GM18499 (cell line): ENCODE measurements around the gene DNAJC12.
"Not testable (repeated sequence)": the region's sequence is repeated elsewhere in the genome, so short reads cannot be mapped to it uniquely, and the experiment has no call there.

ENCODE experiments used
- ATAC-seq: cut with Tn5 transposase; IDR thresholded peaks from one replicate; pipeline ENCODE4 v1.9.1; 2021; ENCODE audit warnings: moderate number of reproducible peaks; ENCODE audit not compliant: insufficient read depth, unreplicated experiment

Gene DNAJC12

GRCh38 chr10:67794909-67795460 lies 43.0 kb downstream of the DNAJC12 start:
- ATAC-seq, result no peak

DNA sequence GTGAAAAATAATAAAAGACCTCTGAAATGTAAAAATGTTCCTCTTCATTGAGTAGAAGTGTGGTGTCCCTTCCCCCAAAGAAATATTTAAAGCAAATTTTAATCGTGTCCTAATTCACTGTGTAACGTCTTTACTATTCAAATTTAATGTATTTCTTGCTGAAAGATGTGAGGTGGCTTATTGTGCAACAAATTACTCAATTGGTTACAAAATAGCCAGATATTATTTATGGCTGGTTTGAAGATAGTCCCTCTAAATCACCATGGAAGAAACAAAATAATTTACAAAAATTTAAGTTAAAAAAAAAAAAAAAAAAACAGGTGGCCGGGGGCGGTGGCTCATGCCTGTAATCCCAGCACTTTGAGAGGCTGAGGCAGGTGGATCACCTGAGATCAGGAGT lies 43.7 kb downstream of the DNAJC12 start:
- no peak for ATAC-seq

DNA sequence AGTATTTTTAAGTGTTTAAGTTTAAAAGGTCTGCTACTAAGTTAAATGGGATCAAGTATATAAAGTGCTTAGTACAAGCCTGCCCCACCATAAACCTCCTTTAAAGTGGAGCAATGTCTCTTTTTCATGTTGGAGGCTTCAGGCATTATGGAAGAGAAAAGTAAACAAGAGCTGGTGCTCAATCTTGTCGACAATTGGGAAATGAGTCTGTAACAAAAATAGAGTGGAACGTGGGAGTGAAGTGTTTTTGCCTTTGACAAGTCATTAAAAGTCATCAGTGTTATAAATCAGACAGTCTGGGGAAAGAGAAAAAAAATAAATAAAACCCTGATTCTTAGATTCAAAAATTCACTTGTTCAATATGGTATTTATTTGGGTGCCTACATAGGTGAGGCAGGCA lies 44.7 kb downstream of the DNAJC12 start:
- ATAC-seq, result no peak

DNA sequence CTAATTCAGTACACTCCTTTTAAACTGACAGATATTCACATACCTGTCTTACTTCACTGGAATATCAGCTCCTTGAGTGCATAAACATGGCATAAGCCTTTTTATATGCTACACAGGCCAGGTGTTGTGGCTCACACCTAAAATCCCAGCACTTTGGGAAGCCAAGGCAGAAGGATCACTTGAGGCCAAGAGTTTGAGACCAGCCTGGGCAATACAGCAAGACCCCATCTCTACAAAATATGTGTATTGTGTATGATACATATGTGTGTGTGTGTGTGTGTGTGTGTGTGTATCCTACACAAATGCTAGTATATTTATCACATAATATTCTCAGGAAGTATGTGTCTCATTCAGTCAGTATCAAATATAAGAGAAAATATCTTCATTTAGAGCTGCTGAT lies 45.3 kb downstream of the DNAJC12 start:
- no peak for ATAC-seq

DNA sequence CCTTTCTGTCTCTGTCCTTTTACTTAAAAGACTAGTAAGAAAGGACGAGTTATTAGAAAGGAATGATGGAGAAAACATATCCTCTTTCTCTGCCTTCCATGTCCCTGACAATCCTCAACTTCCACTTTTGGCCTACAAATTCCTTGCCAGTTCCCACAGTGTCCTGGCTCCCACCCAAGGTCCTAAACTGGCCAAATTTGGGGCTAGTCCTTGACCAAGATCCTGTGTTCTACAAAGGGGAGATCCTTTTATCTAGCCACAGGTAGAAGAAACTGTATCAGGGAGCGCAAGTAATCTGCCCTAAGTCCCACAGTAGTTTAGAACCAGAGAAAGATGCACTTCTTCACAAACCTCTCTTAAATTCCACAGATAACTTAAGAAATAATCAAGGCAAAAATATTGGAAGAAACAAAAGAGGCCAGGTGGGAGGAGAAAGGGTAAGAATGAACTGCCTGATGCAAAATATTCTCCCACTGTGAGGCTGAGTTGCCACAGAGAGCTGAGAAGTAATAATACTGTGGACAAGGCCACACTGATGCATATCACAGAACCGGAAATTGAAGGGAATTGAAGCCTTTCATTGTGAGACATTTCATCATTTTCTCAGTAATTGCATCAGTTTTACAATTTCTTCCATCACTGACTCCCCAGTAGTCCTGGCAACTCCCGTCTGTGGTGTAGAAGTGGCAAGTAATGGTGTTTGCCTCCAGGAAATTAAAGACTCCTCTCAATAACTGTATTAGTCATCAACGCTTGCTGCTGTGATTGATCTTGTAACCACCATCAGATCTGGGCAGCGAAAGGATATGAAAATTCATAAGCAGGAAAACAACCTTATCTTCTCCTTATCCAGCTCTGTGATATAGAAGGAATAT lies 47.2 kb downstream of the DNAJC12 start:
- ATAC-seq, result peak; percentile 38

DNA sequence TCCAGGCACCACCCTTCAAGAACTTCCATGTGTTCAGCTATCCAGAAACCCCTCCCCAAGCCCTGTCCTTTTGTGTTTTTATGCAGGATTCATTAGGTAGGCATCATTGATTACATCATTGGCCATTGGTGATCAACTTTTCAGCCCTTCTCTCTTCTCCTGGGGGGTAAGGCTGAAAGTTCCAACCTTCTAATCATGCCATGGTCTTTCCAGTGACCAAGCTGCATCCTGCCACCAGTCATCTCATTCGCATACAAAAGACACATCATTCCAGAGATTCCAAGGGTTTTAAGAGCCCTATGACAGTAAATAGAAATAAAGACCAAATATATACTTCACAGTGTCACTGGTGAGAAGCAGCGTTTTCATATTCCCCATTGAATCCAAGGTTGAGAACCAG lies 48.2 kb downstream of the DNAJC12 start:
- ATAC-seq, result no peak

DNA sequence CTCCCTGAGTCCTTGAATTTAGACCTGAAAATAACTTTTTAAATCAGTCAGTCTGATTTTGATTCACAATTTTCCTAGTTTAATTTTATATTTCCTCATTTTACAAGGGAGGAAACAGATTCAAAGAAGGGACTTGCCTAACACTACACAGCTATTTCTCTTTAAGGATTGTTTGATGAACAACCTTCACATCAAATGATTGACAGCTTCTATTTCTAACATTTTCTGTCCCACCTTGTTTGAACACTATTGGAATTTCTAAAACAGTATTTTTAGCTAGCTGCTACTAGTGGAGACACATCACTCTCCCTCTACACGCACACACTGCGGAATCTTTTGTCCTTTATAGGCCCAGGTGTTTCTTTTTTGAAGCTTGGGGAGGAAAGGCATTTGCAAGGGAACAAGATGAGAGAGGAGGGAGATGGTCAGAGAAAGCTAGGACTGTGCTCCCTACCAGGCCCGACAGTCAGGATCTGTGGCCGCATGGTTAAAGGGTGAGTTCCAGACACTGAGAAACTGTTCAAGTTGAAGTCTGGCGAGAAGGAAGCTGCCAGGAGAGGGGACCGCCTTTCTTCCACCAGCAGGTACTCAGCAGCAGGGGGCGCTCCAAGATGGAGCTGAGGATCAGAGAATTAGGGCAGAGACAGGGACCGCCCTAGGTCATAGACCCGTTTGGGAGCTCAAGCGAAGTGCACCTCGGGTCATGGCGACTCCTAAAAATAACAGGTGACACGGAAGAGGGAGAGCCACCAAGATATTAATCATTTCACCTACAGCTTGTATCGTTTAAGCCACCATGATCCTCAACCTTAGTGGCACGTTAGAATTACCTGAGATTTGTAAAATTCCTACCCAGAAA lies 49.7 kb downstream of the DNAJC12 start:
- peak; percentile 80 for ATAC-seq

GRCh38 chr10:67785098-67785497 lies 52.9 kb downstream of the DNAJC12 start:
- no peak for ATAC-seq

DNA sequence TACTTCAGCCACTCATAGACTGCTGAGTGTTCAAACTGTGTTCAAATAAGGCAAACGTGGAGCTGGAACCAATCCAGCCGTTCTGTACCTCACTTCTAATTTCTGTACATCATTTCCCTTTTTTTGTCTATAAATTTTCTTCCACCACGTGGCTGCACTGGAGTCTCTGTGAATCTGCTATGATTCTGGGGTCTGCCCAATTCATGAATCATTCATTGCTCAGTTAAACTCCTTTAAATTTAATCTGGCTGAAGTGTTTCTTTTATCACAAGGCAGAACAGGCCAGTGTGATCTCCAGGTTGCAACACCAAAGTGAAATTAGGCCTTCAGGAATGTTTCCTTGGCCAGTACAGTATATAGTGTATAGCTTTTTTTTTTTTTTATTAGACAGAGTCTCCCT lies 53.5 kb downstream of the DNAJC12 start:
- no peak for ATAC-seq

- no peak for ATAC-seq
Observed at GRCh38 chr10:67783606-67784294, 54.2 kb downstream of the DNAJC12 start.

DNA sequence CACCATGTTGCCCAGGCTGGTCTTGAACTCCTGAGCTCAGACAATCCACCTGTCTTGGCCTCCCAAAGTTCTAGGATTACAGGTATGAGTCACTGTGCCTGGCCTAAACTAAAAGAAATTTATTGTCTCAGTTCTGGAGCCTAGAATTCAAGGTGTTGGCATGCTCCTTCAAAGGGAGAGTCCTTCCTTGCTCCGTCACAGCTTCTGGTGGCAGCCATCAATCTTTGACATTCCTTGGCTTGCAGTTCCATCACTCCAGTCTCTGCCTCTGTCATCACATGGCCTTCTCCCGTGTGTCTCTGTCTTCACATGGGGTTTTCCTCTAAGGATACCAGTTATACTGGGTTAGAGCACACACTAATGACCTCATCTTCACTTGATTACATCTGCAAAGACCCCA lies 55.5 kb downstream of the DNAJC12 start:
- no peak for ATAC-seq

- peak; percentile 77 for ATAC-seq
Observed at GRCh38 chr10:67780759-67781538, 57.0 kb downstream of the DNAJC12 start.

- ATAC-seq, result not testable (repeated sequence)
Observed at GRCh38 chr10:67780204-67780621, 57.8 kb downstream of the DNAJC12 start.

GRCh38 chr10:67779465-67780203 lies 58.4 kb downstream of the DNAJC12 start:
- ATAC-seq, result no peak

GRCh38 chr10:67776371-67776770 lies 61.6 kb downstream of the DNAJC12 start:
- ATAC-seq, result no peak

DNA sequence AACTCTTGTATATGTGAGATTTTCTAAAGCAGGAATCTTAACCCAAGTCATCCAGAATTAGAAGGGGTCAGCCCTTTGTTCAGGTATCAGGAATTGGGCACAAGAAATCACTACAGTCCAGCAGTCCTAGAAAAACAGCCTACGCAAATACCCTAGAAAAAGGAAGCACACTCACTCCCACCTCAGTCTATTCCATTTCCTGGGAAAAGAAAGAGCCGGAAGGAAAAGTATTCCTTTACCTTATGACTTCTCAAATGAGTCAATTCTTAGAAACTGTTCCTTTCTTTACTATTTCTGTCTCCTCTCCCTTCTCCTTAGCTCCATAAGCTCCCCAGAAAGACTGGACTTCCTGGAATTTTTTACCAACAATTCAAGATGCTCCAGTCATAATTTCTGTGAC lies 62.7 kb downstream of the DNAJC12 start:
- no peak for ATAC-seq

DNA sequence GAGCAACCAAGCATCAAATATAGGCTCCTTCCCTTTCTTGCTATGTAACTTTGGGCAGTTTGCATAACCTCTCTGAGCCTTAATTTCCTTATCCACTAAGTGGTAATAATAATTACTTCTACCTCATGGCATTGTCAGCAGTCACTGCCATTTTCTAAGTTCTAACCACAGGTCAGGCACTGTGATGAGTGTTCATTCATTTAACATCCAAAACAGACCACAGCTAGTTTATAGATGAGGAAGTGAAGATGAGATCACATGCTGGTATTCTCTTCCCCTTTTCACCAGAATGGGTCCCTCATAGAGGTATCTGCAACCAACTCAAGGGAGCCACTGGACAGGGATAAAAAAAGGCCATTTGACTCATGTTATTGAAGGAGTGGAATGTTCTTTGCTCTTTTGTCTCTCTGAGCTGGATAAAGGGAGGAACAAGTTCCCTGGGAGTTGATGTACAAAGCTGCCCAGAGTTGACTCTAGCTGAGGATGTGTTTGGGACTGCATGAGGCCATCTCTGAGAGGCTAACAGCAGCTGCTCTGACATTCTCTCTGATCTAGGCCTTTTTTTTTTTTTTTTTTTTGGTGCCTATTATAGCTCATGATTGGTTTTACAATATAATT lies 65.0 kb downstream of the DNAJC12 start:
- ATAC-seq, result peak; percentile 94

GRCh38 chr10:67772151-67772550 lies 65.8 kb downstream of the DNAJC12 start:
- no peak for ATAC-seq

GRCh38 chr10:67771200-67771599 lies 66.8 kb downstream of the DNAJC12 start:
- peak; percentile 11 for ATAC-seq
